PFSK-1 (cell line): Measurements from ENCODE around the gene MAP4K2. TPM values are rescaled to one million over a fixed set of nuclear protein-coding genes. Genes with fewer than 3 reads are reported as not detected.

Source experiments
- FOXP2 ChIP-seq: optimal IDR thresholded peaks from 2 replicates; pipeline ENCODE3; 2011; ENCODE audit warnings: borderline replicate concordance, control low read depth, inconsistent platforms; ENCODE audit not compliant: insufficient read depth; ENCODE audit errors: extremely low read length, extremely low read depth
- POLR2AphosphoS5 ChIP-seq: IDR thresholded peaks from 2 replicates; pipeline ENCODE4 v1.6.1; 2012; ENCODE audit warnings: low read depth, mild to moderate bottlenecking, control low read depth, low read length, moderate library complexity
- SIN3A ChIP-seq: IDR thresholded peaks from 2 replicates; pipeline ENCODE4 v1.6.1; 2012; ENCODE audit warnings: mild to moderate bottlenecking, low read length, moderate library complexity, borderline replicate concordance; ENCODE audit not compliant: insufficient read depth
- TAF1 ChIP-seq: IDR thresholded peaks from 2 replicates; pipeline ENCODE4 v1.6.1; 2012; ENCODE audit warnings: low read length, control low read depth, borderline replicate concordance; ENCODE audit not compliant: insufficient read depth
- polyA plus RNA-seq: library from polyadenylated mRNA; unstranded; fragments of >200 nt; gene quantifications from one replicate; pipeline ENCODE4 v1.2.1, GENCODE V29; 2012; ENCODE audit warnings: low read depth, missing spikeins; ENCODE audit not compliant: insufficient read length
- TF ChIP-seq, protein P1 (sequence below), 2 experiments: IDR thresholded peaks; 2 replicates each; pipeline versions ENCODE4 v1.6.1 to v1.8.0; 2011 to 2012; ENCODE audit warnings: low read depth in 2 of 2, low read length in 2 of 2, control low read depth in 1 of 2, inconsistent platforms in 1 of 2, mild to moderate bottlenecking in 1 of 2, moderate library complexity in 1 of 2; ENCODE audit not compliant: insufficient read depth in 1 of 2

MAP4K2 gene
- 17.1 TPM for polyA plus RNA-seq

DNA sequence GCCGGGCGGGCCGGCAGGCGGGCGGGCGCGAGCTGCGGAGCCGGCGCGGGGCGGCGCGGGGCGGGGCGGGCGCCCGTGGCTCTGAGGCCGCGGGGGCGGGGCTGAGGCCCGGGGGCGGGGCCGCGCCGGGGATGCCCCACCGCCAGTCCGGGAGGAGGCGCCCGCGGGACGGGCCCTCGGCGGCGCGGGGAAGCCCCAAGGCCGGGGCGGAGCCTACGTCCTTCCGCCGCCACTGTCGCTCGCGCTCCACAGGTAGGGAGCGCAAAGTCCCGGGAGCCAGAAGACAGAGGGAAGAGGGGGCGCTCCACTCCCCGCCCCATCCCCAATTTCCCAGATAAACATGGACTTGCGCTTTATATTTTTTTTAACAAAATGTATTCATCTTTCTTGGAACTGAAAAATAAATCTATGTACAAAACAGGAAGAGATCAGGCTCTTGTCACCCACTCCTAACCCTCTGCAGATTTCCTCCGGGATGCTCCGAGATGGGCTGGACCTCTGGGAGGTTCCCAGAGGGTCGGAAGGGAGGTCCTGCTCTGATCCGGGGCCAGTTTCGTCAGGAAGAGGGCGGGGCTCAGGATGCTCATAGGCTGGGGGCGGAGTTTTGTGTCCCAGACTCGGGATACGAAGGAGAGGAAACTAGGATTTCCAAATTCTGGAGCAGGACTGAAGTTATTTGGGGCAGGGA is at the start of gene MAP4K2:
Gene MAP4K2, minus strand, starts transcription at position 57 of the 688 bp plus-strand sequence. CDS start 65 bp downstream, outside the sequence.
- peak; percentile 74 for TF ChIP-seq FOXP2
- no peak for TF ChIP-seq TAF1
- TF ChIP-seq SIN3A: no peak; the same call in 1 of the 2 replicates
- TF ChIP-seq POLR2AphosphoS5: peak; percentile 73
- TF ChIP-seq, protein P1, sequence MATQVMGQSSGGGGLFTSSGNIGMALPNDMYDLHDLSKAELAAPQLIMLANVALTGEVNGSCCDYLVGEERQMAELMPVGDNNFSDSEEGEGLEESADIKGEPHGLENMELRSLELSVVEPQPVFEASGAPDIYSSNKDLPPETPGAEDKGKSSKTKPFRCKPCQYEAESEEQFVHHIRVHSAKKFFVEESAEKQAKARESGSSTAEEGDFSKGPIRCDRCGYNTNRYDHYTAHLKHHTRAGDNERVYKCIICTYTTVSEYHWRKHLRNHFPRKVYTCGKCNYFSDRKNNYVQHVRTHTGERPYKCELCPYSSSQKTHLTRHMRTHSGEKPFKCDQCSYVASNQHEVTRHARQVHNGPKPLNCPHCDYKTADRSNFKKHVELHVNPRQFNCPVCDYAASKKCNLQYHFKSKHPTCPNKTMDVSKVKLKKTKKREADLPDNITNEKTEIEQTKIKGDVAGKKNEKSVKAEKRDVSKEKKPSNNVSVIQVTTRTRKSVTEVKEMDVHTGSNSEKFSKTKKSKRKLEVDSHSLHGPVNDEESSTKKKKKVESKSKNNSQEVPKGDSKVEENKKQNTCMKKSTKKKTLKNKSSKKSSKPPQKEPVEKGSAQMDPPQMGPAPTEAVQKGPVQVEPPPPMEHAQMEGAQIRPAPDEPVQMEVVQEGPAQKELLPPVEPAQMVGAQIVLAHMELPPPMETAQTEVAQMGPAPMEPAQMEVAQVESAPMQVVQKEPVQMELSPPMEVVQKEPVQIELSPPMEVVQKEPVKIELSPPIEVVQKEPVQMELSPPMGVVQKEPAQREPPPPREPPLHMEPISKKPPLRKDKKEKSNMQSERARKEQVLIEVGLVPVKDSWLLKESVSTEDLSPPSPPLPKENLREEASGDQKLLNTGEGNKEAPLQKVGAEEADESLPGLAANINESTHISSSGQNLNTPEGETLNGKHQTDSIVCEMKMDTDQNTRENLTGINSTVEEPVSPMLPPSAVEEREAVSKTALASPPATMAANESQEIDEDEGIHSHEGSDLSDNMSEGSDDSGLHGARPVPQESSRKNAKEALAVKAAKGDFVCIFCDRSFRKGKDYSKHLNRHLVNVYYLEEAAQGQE (IDR thresholded peaks at IDR 0.05; ENCODE audit: insufficient read depth in 1 of 2, low read depth in 2 of 2, low read length in 2 of 2): no peak

DNA sequence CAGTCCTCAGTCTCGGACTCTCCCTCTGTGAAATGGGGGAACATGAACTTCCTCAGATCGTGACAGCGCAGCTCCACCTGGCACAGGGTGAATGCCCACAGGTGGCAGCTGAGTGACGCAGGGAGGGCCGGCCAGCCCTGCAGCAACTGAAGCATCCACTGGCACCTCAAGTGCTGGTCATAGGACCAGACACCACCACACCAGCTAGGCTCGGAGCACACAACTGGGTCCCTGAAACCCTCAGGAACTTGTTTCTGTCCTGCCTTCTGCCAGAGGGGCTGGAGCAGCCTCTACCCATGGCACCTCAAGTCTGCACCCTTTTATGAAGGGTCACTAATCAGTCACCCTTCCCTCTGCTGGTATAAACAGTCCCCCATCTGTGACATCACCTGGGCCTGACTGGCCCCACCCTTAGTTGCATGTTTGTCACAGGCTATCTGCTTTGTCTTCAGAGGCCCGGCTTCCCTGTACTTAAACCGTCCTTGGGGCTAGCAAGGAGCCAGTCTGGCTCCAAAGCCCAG is 48.9 kb upstream of the MAP4K2 start:
- TF ChIP-seq TAF1 (no peak), POLR2AphosphoS5 (no peak), FOXP2 (no peak), SIN3A (no peak)
- TF ChIP-seq, protein P1 (IDR thresholded peaks at IDR 0.05; ENCODE audit: insufficient read depth in 1 of 2, low read depth in 2 of 2, low read length in 2 of 2): no peak

DNA sequence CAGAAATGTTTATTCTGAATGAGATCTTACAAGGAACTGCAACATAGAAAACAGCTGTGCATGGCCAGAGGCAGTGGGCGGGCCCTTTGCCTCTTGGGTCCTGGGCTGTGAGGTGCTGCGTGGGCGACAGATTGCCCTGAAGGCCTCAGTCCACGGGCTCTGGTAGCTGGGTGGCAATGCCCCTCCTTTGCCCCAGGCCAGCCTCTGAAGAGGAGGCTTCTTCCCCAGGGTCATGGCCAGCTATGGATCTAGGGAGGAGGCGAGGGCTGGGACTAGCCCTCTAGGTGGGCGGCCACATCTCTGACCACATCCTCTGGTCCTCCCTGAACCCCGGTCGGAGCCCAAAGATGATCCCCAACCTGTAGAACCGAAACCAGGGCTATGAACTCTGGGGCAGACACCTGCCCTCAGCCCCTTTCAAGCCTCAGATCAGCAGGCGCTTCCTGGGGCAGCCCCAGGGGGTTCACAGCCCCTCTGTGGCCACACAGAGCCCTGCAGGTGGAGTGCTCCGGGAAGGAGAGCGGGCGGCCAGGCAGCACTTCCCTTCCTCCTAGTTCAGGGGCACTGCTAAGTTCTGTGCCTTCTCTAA is 48.1 kb upstream of the MAP4K2 start:
- TF ChIP-seq, protein P1 (IDR thresholded peaks at IDR 0.05; ENCODE audit: insufficient read depth in 1 of 2, low read depth in 2 of 2, low read length in 2 of 2): no peak

DNA sequence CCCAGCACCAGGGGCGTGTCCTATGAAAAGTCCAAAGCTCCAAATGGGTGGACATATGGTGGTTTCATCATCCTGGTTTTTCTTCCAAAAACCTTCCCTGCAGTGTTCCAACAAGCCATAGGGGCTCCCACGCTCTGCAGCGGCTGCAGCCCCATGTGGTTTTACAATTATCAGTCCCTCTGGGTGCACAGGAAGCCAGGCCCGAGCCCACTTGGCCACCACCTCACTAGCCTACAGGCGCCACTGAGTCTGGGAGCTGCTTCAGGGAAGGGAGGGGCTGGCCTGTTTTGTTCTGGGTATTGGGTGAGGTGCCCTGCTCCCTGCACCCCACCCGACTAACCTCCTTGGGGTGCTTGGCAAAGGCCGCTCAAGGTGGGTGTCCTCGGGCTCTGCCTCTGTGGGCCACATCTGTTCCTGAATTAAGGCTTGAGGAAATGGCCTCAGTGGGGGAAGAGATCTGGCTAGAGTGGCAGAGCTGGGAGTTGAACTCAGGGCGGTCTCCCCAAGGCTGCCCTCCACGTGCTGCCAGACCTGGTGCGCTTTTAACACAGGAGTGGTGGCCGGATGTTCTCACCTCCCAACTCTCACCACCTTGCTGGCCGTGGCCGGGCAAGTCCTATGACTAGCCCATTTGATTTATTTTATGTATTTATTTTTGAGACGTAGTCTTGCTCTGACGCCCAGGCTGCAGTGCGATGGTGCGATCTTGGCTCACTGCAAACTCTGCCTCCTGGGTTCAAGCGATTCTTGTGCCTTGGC is 46.8 kb upstream of the MAP4K2 start:
- TF ChIP-seq TAF1 (no peak), FOXP2 (no peak), SIN3A (no peak), POLR2AphosphoS5 (no peak)
- TF ChIP-seq, protein P1 (IDR thresholded peaks at IDR 0.05; ENCODE audit: insufficient read depth in 1 of 2, low read depth in 2 of 2, low read length in 2 of 2): no peak
